ENCODE measurements around the gene CRYL1. TPM values are rescaled to one million over a fixed set of nuclear protein-coding genes. Genes with fewer than 3 reads are reported as not detected.

CRYL1 gene
- total RNA-seq, 2 experiments from 2014 or later = 17.5 to 18.2 TPM

DNA sequence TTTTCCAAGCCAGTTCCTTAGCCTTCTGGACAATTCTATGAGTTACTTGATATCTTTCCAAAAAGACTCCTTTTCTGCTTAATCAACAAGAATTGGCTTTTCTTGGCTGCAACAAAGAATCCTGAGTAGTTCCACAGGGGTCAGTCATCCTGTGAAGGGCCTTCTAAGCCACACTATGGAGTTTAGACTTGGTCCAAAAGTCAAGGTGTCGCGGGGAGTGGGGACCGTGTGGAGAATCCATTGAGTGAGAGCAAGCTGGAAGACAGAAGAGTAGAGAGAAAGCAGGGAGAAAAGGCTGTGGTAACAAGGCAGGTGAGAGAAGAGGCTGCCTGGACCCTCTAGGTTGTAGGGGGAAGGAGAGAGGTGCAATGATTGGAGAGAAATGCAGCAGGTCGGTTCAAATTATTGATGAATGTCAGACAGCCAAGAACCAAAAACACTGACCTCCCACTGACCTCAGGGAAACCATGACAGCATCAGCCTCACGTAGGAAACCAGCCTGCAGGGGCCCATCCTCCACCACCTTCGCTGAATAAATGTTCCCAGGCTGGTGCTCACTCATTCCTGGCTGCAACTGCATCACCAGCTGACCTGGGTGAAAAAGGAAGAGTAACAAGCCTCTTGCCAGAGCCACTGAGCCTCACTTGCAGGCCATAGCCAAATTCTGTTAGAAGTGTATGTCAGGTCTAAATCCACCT lies 34.2 kb upstream of the CRYL1 start:
- peak; percentile 17 for DNase-seq
- H3K4me3 Mint-ChIP-seq = no peak overlapping the region
- intact Hi-C loops (cut with micrococcal nuclease) = no loop called here
- CTCF ChIA-PET = no interaction called here
- POLR2A ChIA-PET = no interaction called here
- H3K27me3 Mint-ChIP-seq = no peaks in the 10 kb centered on the region
- H3K27ac Mint-ChIP-seq = no peak overlapping the region
- peaks cover 3% of the 10 kb centered on the region for H3K36me3 Mint-ChIP-seq
- H3K9me3 Mint-ChIP-seq = peaks cover 7% of the 10 kb centered on the region
- peaks cover 3% of the 10 kb centered on the region for H3K4me1 Mint-ChIP-seq (ENCODE audit: low read depth)

DNA sequence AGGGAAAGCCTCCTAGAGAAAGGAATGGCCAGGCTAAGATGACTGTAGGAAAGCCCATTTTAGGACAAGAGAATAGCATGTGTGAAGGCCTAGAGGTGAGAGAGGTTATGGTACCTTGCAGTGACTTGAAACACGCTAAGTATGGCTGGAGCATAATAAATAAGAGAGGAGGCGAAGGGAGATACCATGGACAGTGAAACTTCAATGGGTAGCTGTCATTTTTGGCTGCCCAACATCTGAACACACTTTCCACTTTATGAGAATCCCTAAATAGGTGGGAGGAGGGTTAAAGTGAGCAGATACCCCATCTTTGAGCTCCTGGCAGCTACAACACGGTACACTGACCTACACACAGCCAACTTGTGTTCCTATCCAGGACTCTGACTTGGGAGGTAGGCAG lies 33.3 kb upstream of the CRYL1 start:
- DNase-seq = no peak
- CTCF ChIA-PET = no interaction called here
- intact Hi-C loops (cut with micrococcal nuclease) = no loop called here
- H3K4me1 Mint-ChIP-seq (ENCODE audit: low read depth) = no peaks in the 10 kb centered on the region
- POLR2A ChIA-PET = no interaction called here
- no peak overlapping the region for H3K27ac Mint-ChIP-seq
- no peak overlapping the region for H3K4me3 Mint-ChIP-seq
- H3K9me3 Mint-ChIP-seq = no peaks in the 10 kb centered on the region
- H3K36me3 Mint-ChIP-seq = no peaks in the 10 kb centered on the region
- no peaks in the 10 kb centered on the region for H3K27me3 Mint-ChIP-seq

DNA sequence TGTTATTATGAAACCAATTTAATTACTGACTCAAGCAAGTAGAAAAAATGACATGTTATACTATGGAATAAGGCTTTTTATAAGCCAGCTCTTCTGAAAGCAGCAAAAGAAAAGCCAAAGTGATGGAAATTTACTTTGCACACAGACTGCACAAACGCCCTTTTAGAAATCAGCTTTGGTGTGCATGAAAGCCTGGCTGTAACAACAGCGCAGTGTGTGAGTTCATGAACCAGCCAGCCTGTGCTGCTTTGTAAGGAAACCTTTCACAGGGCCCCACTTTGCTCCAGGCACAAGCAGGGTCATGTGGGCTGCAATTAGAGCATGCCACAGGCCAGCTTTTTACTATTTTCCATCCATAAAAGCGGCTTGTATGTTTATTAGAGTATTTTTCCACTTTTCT lies 27.7 kb upstream of the CRYL1 start:
- CTCF ChIA-PET = no interaction called here
- Mint-ChIP-seq H3K27ac (no peak overlapping the region), H3K36me3 (no peaks in the 10 kb centered on the region), H3K27me3 (no peaks in the 10 kb centered on the region), H3K4me1 (ENCODE audit: low read depth) (no peaks in the 10 kb centered on the region), H3K9me3 (no peaks in the 10 kb centered on the region), H3K4me3 (no peak overlapping the region)
- intact Hi-C loops (cut with micrococcal nuclease) = no loop called here
- no peak for DNase-seq
- POLR2A ChIA-PET = no interaction called here

DNA sequence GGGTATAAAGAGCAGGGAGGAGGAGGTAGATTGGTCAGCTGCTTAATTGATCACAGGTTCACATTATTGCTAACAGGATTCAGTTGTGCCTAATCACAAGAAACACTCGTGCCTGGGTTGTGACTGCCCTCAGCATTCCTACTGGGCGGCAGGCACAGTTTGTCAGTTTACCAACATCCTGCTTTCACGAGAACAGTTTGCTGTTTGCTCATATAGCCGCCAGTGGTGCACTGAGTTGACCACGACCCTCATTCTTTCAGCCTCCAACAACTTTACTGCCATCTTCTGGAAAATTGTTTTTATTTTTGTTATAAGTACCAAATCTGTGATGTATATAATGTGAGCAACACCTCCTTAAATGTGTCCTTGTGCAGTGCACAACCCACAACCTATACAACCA lies 25.1 kb upstream of the CRYL1 start:
- POLR2A ChIA-PET = no interaction called here
- H3K36me3 Mint-ChIP-seq = no peaks in the 10 kb centered on the region
- intact Hi-C loops (cut with micrococcal nuclease) = no loop called here
- peaks cover 10% of the 10 kb centered on the region for H3K4me1 Mint-ChIP-seq (ENCODE audit: low read depth)
- H3K4me3 Mint-ChIP-seq = no peak overlapping the region
- no peaks in the 10 kb centered on the region for H3K9me3 Mint-ChIP-seq
- no peak overlapping the region for H3K27ac Mint-ChIP-seq
- CTCF ChIA-PET = no interaction called here
- DNase-seq = no peak
- H3K27me3 Mint-ChIP-seq = no peaks in the 10 kb centered on the region

DNA sequence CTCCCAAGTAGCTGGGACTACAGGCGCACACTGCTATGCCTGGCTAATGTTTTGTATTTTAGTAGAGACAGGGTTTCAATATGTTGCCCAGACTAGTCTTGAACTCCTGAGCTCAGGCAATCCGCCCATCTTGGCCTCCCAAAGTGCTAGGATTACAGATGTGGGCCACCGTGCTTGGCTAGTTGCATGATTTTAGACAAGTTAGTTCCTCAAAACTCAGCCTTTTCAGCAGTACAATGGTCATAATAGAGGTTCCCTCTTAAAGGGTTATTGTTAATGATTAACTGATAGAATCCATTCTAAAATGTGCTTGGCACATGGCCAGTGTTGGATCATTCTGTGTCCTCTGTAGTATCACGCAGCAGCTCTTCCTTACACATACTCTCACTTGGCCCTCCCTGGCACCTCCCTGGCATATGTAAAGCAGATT lies 21.8 kb upstream of the CRYL1 start:
- Mint-ChIP-seq H3K27ac (no peak overlapping the region), H3K4me3 (no peak overlapping the region), H3K9me3 (no peaks in the 10 kb centered on the region), H3K27me3 (no peaks in the 10 kb centered on the region), H3K36me3 (no peaks in the 10 kb centered on the region), H3K4me1 (ENCODE audit: low read depth) (peaks cover 10% of the 10 kb centered on the region)
- intact Hi-C loops (cut with micrococcal nuclease) = no loop called here
- no peak for DNase-seq
- POLR2A ChIA-PET = no interaction called here
- CTCF ChIA-PET = no interaction called here

DNA sequence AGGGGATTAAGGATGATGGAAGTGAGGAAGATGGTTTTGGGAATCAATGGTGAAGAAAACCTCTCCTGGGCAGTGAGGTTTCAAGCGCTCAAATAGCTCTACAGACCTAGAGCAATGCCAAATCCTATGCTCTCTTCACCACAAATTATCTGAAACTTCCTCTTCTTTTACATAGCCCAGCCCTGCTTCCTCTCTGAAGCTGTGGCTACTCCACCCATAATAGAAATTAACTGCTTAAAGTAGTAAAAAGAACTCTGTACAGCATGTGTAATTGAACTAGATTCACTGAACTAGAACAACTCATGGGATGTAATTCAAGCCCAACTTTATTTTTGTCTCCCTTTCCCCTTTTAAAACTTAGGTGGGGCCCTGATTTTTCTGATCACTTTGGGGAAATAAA lies 20.9 kb upstream of the CRYL1 start:
- POLR2A ChIA-PET = interaction anchor here (0.6 kb wide), 1 partner anchor 158 kb away, joined by 4 read pairs; no protein-coding TSS in a partner anchor
- no peaks in the 10 kb centered on the region for H3K27me3 Mint-ChIP-seq
- H3K36me3 Mint-ChIP-seq = no peaks in the 10 kb centered on the region
- CTCF ChIA-PET = no interaction called here
- H3K27ac Mint-ChIP-seq = no peak overlapping the region
- H3K4me3 Mint-ChIP-seq = no peak overlapping the region
- peaks cover 10% of the 10 kb centered on the region for H3K4me1 Mint-ChIP-seq (ENCODE audit: low read depth)
- no peaks in the 10 kb centered on the region for H3K9me3 Mint-ChIP-seq
- intact Hi-C loops (cut with micrococcal nuclease) = no loop called here
- DNase-seq = no peak

DNA sequence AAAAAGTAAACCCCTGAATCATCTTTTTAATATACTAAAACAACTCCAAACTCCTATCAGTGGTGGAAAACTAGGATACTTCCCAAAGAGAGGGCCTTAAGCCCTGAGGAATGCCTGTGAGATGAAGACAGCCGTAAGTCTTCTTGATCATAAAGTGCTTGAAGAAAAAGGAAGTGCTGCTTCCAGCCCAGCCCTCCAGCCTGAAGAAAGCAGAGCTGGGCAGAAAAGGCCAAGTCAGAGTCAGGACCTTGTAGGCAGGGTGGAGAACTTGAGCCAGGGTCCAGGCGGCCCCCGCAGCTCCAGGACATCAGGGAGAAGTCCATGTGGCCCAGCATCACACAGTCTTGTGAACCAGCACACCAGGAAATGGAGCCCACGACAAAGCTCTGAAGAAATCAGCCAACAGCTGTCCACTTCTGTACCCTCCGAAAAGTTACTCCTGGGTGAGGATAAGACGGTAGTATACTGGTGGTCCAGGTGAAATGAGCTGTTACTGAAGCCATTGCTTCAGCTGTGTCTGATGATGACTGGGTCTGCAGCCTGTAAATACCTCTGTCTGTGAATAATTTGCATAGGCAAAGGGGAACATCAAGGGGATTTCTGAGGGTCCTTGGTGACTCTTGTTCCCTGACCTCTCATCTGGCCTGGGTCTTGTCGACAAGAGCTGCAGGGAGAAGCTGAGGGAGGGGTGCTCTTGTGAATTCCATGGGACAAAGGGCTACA lies 18.7 kb upstream of the CRYL1 start:
- H3K36me3 Mint-ChIP-seq = no peaks in the 10 kb centered on the region
- H3K27ac Mint-ChIP-seq = no peak overlapping the region
- no peak for DNase-seq
- ChIA-PET CTCF (interaction anchor here (0.5 to 0.8 kb wide), 2 partner anchors 167 to 627 kb away, joined by 3 to 4 read pairs; no protein-coding TSS in a partner anchor), POLR2A (no interaction called here)
- intact Hi-C loops (cut with micrococcal nuclease) = no loop called here
- H3K9me3 Mint-ChIP-seq = no peaks in the 10 kb centered on the region
- no peak overlapping the region for H3K4me3 Mint-ChIP-seq
- H3K27me3 Mint-ChIP-seq = no peaks in the 10 kb centered on the region
- peaks cover 10% of the 10 kb centered on the region for H3K4me1 Mint-ChIP-seq (ENCODE audit: low read depth)

DNA sequence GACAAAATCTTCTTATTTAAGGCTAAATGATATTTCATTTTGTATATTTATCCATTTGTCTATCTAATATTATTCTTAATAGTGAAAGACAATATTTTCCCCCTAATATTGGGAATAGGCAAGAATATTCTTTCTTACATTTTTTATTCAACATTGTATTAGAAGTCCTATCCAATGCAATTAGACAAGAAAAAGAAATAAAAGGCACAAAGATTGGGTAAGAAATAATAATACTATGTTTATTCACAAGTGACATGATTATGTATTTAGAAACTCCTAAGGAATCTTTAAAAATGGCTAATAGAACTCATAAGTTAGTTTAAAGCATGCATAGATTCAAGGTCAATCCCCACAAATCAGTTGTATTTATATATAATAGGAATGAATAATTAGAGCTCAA lies 11.3 kb upstream of the CRYL1 start:
- H3K27me3 Mint-ChIP-seq = no peaks in the 10 kb centered on the region
- H3K4me3 Mint-ChIP-seq = no peak overlapping the region
- ChIA-PET POLR2A (no interaction called here), CTCF (no interaction called here)
- DNase-seq = no peak
- peaks cover 3% of the 10 kb centered on the region for H3K36me3 Mint-ChIP-seq
- intact Hi-C loops (cut with micrococcal nuclease) = no loop called here
- H3K9me3 Mint-ChIP-seq = peaks cover 12% of the 10 kb centered on the region
- H3K27ac Mint-ChIP-seq = no peak overlapping the region
- H3K4me1 Mint-ChIP-seq (ENCODE audit: low read depth) = no peaks in the 10 kb centered on the region

DNA sequence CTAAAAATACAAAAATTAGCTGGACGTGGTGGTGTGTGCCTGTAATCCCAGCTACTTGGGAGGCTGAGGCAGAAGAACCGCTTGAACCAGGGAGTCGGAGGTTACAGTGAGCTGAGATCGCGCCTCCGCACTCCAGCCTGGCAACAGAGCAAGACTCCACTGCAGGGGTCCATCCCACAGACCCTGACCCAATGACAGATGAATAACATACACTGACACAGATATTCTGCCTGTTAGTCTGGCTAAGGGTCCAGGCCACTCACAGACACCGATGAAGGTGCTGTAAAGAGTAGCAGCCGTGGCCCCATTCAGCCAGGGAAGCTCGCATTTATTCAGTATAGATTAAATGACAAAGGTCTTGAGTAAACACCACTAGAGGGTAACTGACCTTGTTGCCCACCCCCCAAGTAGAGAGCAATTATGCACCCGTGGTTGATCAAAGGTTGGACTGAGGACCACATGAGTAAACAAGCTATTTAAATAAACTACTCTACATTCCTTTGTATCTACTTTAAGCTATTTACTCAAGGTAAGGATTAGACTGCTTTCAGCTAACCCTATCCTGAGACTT lies 8.5 kb upstream of the CRYL1 start:
- Mint-ChIP-seq H3K4me1 (ENCODE audit: low read depth) (no peaks in the 10 kb centered on the region), H3K4me3 (no peak overlapping the region), H3K36me3 (peaks cover 8% of the 10 kb centered on the region), H3K27me3 (peaks cover 5% of the 10 kb centered on the region), H3K27ac (no peak overlapping the region), H3K9me3 (peaks cover 19% of the 10 kb centered on the region)
- intact Hi-C loops (cut with micrococcal nuclease) = no loop called here
- no peak for DNase-seq
- ChIA-PET CTCF (no interaction called here), POLR2A (no interaction called here)

DNA sequence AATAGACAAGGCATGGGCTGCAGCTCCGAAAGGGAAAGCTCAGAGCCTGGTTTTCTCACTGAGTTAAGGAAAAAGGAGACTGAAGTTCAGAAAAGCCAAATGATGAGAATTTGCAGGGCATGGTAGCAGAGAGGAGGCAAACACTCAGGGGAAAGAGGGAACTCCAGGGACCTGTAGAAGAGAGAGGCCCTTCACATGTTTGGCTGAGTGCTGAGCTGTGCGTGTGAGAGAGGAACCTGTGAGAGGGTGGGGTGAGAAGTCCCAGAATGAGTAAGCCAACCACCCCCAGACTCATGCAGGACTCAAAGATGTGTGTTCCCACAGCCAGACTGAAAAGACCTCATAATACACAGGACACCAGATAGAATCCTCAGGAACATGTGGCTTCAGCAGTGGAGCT lies 2.8 kb upstream of the CRYL1 start:
- Mint-ChIP-seq H3K36me3 (peaks cover 5% of the 10 kb centered on the region), H3K27me3 (peaks cover 5% of the 10 kb centered on the region), H3K27ac (no peak overlapping the region), H3K9me3 (peaks cover 7% of the 10 kb centered on the region), H3K4me3 (no peak overlapping the region), H3K4me1 (ENCODE audit: low read depth) (peaks cover 25% of the 10 kb centered on the region)
- intact Hi-C loops (cut with micrococcal nuclease) = loop anchor here (5.0 to 10.0 kb wide), 4 partner anchors 246 to 1139 kb away; partner anchors contain the start of genes EEF1AKMT1, XPO4 and ZMYM2
- POLR2A ChIA-PET = no interaction called here
- DNase-seq = peak; percentile 62
- CTCF ChIA-PET = no interaction called here

DNA sequence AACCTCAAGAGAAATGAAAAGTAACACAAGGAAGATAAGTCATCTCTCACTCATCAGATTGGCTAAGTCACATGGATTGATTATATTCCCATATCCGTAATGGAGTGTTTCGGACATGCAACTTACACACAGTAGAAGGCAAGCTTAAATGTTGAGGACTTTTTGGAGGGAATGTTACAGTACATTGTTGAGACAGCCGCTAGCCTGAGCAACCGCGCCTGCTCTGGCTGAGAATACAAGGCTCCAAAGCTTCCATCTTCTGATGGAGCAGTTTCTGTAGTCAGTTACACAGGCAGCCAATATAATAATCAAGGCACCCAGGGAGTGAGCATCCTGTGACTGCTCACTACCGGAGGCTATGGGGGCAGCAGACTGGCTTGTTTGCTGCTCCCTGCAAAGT lies 1.0 kb upstream of the CRYL1 start:
- intact Hi-C loops (cut with micrococcal nuclease) = loop anchor here (1.0 to 10.0 kb wide), 8 partner anchors 32 to 1141 kb away; partner anchors contain the start of genes EEF1AKMT1, IFT88, XPO4 and ZMYM2
- H3K27ac Mint-ChIP-seq = peak overlapping the region; percentile 86
- H3K36me3 Mint-ChIP-seq = peaks cover 5% of the 10 kb centered on the region
- H3K9me3 Mint-ChIP-seq = peaks cover 7% of the 10 kb centered on the region
- DNase-seq = no peak
- peaks cover 5% of the 10 kb centered on the region for H3K27me3 Mint-ChIP-seq
- CTCF ChIA-PET = interaction anchor here (0.6 to 0.9 kb wide), 3 partner anchors 9 to 76 kb away, joined by 3 read pairs; no protein-coding TSS in a partner anchor
- peaks cover 33% of the 10 kb centered on the region for H3K4me1 Mint-ChIP-seq (ENCODE audit: low read depth)
- peak overlapping the region; percentile 79 for H3K4me3 Mint-ChIP-seq
- POLR2A ChIA-PET = interaction anchor here (0.6 to 1.2 kb wide), 6 partner anchors 50 to 649 kb away, joined by 3 to 5 read pairs (median 4); partner anchors contain the start of genes EEF1AKMT1 and SKA3

DNA sequence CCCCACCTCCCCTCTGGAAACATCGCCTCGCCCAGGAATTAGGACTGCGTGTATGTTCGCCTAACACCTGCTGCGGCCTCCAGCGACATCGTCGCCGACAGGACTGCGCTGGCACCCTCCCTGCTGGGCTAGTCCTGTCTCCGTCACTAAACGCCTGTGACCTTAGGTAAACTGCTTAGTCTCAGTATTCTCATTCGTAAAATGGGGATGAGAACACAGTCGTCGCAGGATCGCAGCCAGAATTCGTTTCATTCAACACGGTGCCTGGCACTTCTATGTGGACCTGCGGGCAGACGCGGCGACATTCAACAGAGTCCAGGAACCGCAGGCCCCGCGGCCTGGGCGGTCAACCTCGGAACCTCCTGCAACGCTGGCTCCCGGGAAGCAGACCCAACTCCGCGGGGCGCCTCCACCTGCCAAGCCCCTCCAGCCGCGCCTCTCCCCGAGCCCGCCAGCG lies 485 bp downstream of the CRYL1 start:
- DNase-seq = peak; percentile 49
- H3K27me3 Mint-ChIP-seq = no peaks in the 10 kb centered on the region
- intact Hi-C loops (cut with micrococcal nuclease) = loop anchor here (5.0 to 10.0 kb wide), 4 partner anchors 250 to 1142 kb away; partner anchors contain the start of genes EEF1AKMT1, XPO4 and ZMYM2

More for the DNA sequence above, 485 bp downstream of the CRYL1 start:
- peaks cover 33% of the 10 kb centered on the region for H3K4me1 Mint-ChIP-seq (ENCODE audit: low read depth)
- H3K27ac Mint-ChIP-seq = no peak overlapping the region
- peak overlapping the region; percentile 84 for H3K4me3 Mint-ChIP-seq
- H3K9me3 Mint-ChIP-seq = no peaks in the 10 kb centered on the region
- H3K36me3 Mint-ChIP-seq = no peaks in the 10 kb centered on the region
- POLR2A ChIA-PET = no interaction called here
- CTCF ChIA-PET = no interaction called here
